ENCODE measurements around the gene KRTAP23-1. TPM values are rescaled to one million over a fixed set of nuclear protein-coding genes. Genes with fewer than 3 reads are reported as not detected.

KRTAP23-1 gene
- not detected in 2 replicates for total RNA-seq (2014; rRNA removed; shearing (Covaris generic))
- polyA plus RNA-seq (2015; cell fraction: cytosol; rRNA removed), result not detected in 2 replicates
- polyA plus RNA-seq (2015; cell fraction: nucleus; rRNA removed), result not detected in 2 replicates

GRCh38 chr21:30348506-30348905 is at the start of gene KRTAP23-1:
Gene KRTAP23-1, minus strand, starts transcription at chr21:30348606. Its CDS starts 0 bp downstream, at chr21:30348606.
- DNase-seq (ENCODE audit: low read depth), result no peak

- DNase-seq (ENCODE audit: low read depth), result no peak
These were observed 47.3 kb upstream of the KRTAP23-1 start, which contains the start of gene KRTAP13-1 for GRCh38 chr21:30395731-30396130. Gene KRTAP13-1, plus strand, starts transcription at chr21:30396031. Its CDS starts 56 bp downstream, at chr21:30396087.

- no peak for DNase-seq (ENCODE audit: low read depth)
These were observed 43.2 kb upstream of the KRTAP23-1 start for GRCh38 chr21:30391492-30392025.

- DNase-seq (ENCODE audit: low read depth), result no peak
These were observed 33.8 kb upstream of the KRTAP23-1 start for GRCh38 chr21:30382201-30382600.

GRCh38 chr21:30372139-30372770 is 23.8 kb upstream of the KRTAP23-1 start, which contains the start of gene KRTAP13-2:
Gene KRTAP13-2, minus strand, starts transcription at chr21:30372271. Its CDS starts 58 bp downstream, at chr21:30372213.
- DNase-seq (ENCODE audit: low read depth), result no peak

GRCh38 chr21:30355906-30356305 is 7.5 kb upstream of the KRTAP23-1 start:
- no peak for DNase-seq (ENCODE audit: low read depth)

GRCh38 chr21:30354308-30355005 is 6.1 kb upstream of the KRTAP23-1 start:
- no peak for DNase-seq (ENCODE audit: low read depth)

GRCh38 chr21:30351534-30351933 is 3.1 kb upstream of the KRTAP23-1 start:
- no peak for DNase-seq (ENCODE audit: low read depth)

GRCh38 chr21:30349572-30349971 is 1.2 kb upstream of the KRTAP23-1 start:
- no peak for DNase-seq (ENCODE audit: low read depth)

- DNase-seq (ENCODE audit: low read depth), result no peak
These were observed 3.4 kb downstream of the KRTAP23-1 start for GRCh38 chr21:30345014-30345413.

GRCh38 chr21:30340714-30341573 is 7.5 kb downstream of the KRTAP23-1 start:
- peak; percentile 22 for DNase-seq (ENCODE audit: low read depth)

- DNase-seq (ENCODE audit: low read depth), result no peak
These were observed 9.7 kb downstream of the KRTAP23-1 start for GRCh38 chr21:30338717-30339116.

GRCh38 chr21:30337772-30338171 is 10.6 kb downstream of the KRTAP23-1 start:
- DNase-seq (ENCODE audit: low read depth), result no peak

GRCh38 chr21:30337276-30337744 is 11.1 kb downstream of the KRTAP23-1 start, which contains the start of gene KRTAP27-1:
Gene KRTAP27-1, minus strand, starts transcription at chr21:30337694. Its CDS starts 26 bp downstream, at chr21:30337668.
- no peak for DNase-seq (ENCODE audit: low read depth)

- no peak for DNase-seq (ENCODE audit: low read depth)
These were observed 11.8 kb downstream of the KRTAP23-1 start for GRCh38 chr21:30336596-30336995.

- DNase-seq (ENCODE audit: low read depth), result no peak
These were observed 14.7 kb downstream of the KRTAP23-1 start for GRCh38 chr21:30333736-30334135.

- DNase-seq (ENCODE audit: low read depth), result no peak
These were observed 15.7 kb downstream of the KRTAP23-1 start for GRCh38 chr21:30332681-30333080.

GRCh38 chr21:30329203-30329875 is 19.1 kb downstream of the KRTAP23-1 start:
- DNase-seq (ENCODE audit: low read depth), result peak; percentile 8

GRCh38 chr21:30326390-30326789 is 22.0 kb downstream of the KRTAP23-1 start:
- no peak for DNase-seq (ENCODE audit: low read depth)

GRCh38 chr21:30320215-30320614 is 28.2 kb downstream of the KRTAP23-1 start, which contains the start of gene KRTAP26-1:
Gene KRTAP26-1, minus strand, starts transcription at chr21:30320315. Its CDS starts 280 bp downstream, at chr21:30320035.
- no peak for DNase-seq (ENCODE audit: low read depth)

Data from HT1080 (cell line).